ENCODE data around the gene RAD23A.

Gene RAD23A

DNA sequence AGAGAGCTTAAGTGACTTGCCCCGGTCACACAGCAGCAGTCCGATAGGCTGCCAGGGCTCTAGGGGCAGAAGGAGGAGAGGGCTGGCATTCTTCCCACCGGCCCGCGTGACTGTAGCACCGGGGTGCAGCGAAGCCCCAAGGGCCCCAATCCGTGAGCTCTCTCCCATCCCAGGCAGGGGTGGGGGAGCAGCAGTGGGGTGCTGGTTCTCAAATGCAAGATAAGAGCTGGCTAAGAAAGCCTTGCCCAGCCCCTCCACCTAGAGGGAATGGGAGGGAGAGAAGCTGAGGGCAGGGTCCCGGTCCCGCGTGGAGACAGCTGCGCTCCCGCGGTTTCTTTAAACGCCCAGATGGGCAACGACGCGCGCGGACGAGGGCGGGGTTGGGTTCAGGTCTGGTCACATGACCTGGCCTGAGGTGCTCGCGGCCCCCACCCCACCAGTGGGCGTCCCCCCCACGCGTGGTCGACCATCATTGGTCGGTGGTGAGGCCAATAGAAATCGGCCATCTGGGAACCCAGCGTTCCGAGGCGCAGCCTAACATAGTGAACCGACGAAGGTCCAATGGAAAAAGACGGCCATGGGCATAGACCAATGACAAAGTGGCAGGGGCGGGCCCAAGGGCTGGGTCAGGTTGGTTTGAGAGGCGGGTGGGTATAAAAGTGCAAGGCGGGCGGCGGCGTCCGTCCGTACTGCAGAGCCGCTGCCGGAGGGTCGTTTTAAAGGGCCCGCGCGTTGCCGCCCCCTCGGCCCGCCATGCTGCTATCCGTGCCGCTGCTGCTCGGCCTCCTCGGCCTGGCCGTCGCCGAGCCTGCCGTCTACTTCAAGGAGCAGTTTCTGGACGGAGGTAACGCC lies 7.5 kb upstream of the RAD23A start, which contains the start of gene CALR:
CALR (plus strand) TSS at position 683 of the 852 bp plus-strand sequence; CDS start at position 754, 71 bp downstream.
- Histone ChIP-seq H3K4me1 (ENCODE audit: control insufficient read depth in 2 of 2, insufficient read depth in 2 of 2, low read length in 2 of 2) (peaks cover 25 to 27% of the 10 kb centered on the region in 2 donors), H3K9ac (ENCODE audit: low read depth in 1 of 2, low read length in 2 of 2) (peak within 1 kb of the TSS; percentile 95 to 97), H3K36me3 (ENCODE audit: control insufficient read depth in 2 of 2, insufficient read depth in 2 of 2, low read length in 2 of 2) (peaks cover 22 to 31% of the 10 kb centered on the region in 2 donors), H3K27me3 (ENCODE audit: control insufficient read depth in 2 of 2, insufficient read depth in 2 of 2, low read length in 2 of 2) (no peaks in the 10 kb centered on the region), H3K4me3 (ENCODE audit: low read length in 2 of 2) (peak within 1 kb of the TSS; percentile 87 to 98), H3K9me3 (ENCODE audit: control insufficient read depth in 2 of 2, low read length in 2 of 2) (no peaks in the 10 kb centered on the region), H3K27ac (ENCODE audit: low read depth in 2 of 2, low read length in 2 of 2) (peak within 1 kb of the TSS; percentile 91 to 93)

DNA sequence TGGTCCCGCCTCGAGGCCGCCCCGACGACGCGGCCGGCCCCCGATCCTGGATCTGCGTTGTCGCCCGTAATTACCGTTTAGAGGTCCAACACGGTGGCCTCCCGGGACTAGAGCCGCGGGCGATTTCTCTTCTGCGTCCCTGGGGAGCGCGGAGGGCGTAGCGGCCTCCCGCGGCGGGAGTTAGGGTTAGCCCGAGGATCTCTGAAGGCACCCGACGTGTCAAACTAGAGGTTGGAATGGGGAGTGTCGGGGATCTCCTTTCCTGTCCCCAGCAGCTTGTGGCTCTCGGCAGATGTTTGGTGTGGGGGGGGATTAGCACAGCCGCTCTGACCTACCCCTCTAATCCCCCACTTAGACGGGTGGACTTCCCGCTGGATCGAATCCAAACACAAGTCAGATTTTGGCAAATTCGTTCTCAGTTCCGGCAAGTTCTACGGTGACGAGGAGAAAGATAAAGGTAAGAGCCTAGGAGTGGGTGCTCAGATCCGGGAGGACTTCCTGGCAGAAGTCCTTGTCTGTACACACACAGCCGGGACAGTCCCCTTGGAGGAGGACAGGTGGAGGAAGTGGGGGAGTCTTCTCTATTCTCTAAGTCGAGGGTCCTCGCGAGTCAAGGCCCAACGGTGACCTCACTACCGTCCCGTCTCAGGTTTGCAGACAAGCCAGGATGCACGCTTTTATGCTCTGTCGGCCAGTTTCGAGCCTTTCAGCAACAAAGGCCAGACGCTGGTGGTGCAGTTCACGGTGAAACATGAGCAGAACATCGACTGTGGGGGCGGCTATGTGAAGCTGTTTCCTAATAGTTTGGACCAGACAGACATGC lies 6.7 kb upstream of the RAD23A start:
- H3K36me3 ChIP-seq (ENCODE audit: control insufficient read depth in 2 of 2, insufficient read depth in 2 of 2, low read length in 2 of 2), result peaks cover 29 to 38% of the 10 kb centered on the region in 2 donors
- H3K4me1 ChIP-seq (ENCODE audit: control insufficient read depth in 2 of 2, insufficient read depth in 2 of 2, low read length in 2 of 2), result peaks cover 25 to 31% of the 10 kb centered on the region in 2 donors
- peak overlapping the region; percentile 95 to 97 for H3K9ac ChIP-seq (ENCODE audit: low read depth in 1 of 2, low read length in 2 of 2)
- no peaks in the 10 kb centered on the region for H3K27me3 ChIP-seq (ENCODE audit: control insufficient read depth in 2 of 2, insufficient read depth in 2 of 2, low read length in 2 of 2)
- peak overlapping the region; percentile 87 to 98 for H3K4me3 ChIP-seq (ENCODE audit: low read length in 2 of 2)
- H3K27ac ChIP-seq (ENCODE audit: low read depth in 2 of 2, low read length in 2 of 2), result peak overlapping the region; percentile 91 to 93
- no peaks in the 10 kb centered on the region for H3K9me3 ChIP-seq (ENCODE audit: control insufficient read depth in 2 of 2, low read length in 2 of 2)

DNA sequence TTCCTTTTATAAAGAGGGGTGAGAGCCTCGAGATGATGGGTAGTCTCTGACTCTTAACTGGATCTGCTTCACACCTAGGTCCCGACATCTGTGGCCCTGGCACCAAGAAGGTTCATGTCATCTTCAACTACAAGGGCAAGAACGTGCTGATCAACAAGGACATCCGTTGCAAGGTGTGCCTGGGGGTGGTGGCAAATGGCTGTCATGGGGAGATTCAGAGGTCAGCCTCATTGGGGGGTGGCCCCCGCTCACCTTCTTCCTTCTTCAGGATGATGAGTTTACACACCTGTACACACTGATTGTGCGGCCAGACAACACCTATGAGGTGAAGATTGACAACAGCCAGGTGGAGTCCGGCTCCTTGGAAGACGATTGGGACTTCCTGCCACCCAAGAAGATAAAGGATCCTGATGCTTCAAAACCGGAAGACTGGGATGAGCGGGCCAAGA lies 5.7 kb upstream of the RAD23A start:
- H3K9me3 ChIP-seq (ENCODE audit: control insufficient read depth in 2 of 2, low read length in 2 of 2), result no peaks in the 10 kb centered on the region
- peak overlapping the region; percentile 87 to 98 for H3K4me3 ChIP-seq (ENCODE audit: low read length in 2 of 2)
- H3K9ac ChIP-seq (ENCODE audit: low read depth in 1 of 2, low read length in 2 of 2), result peak overlapping the region; percentile 95 to 97
- no peaks in the 10 kb centered on the region for H3K27me3 ChIP-seq (ENCODE audit: control insufficient read depth in 2 of 2, insufficient read depth in 2 of 2, low read length in 2 of 2)
- H3K4me1 ChIP-seq (ENCODE audit: control insufficient read depth in 2 of 2, insufficient read depth in 2 of 2, low read length in 2 of 2), result peaks cover 25 to 31% of the 10 kb centered on the region in 2 donors
- peaks cover 36 to 43% of the 10 kb centered on the region in 2 donors for H3K36me3 ChIP-seq (ENCODE audit: control insufficient read depth in 2 of 2, insufficient read depth in 2 of 2, low read length in 2 of 2)
- no peak overlapping the region for H3K27ac ChIP-seq (ENCODE audit: low read depth in 2 of 2, low read length in 2 of 2)

DNA sequence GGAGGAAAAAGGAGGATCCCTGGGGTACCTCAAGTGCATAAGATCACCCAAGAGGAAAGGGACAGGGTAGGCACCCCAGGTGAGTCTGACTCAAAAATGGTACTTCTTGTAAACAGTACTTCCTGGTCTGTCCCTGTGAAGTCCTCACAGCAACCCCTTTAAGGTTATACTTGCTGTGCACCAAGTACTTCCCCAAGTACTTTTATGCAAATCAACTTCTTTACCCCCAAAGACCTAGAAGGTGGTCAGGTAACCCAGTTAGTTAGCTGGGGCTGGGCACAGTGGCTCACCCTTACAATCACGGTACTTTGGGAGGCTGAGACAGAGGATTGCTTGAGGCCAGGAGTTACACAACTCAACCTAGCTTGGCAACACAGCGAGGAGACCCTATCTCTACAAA lies 4.8 kb upstream of the RAD23A start:
- no peaks in the 10 kb centered on the region for H3K27me3 ChIP-seq (ENCODE audit: control insufficient read depth in 2 of 2, insufficient read depth in 2 of 2, low read length in 2 of 2)
- no peaks in the 10 kb centered on the region for H3K9me3 ChIP-seq (ENCODE audit: control insufficient read depth in 2 of 2, low read length in 2 of 2)
- H3K4me1 ChIP-seq (ENCODE audit: control insufficient read depth in 2 of 2, insufficient read depth in 2 of 2, low read length in 2 of 2), result peaks cover 25 to 31% of the 10 kb centered on the region in 2 donors
- H3K27ac ChIP-seq (ENCODE audit: low read depth in 2 of 2, low read length in 2 of 2), result no peak overlapping the region
- H3K36me3 ChIP-seq (ENCODE audit: control insufficient read depth in 2 of 2, insufficient read depth in 2 of 2, low read length in 2 of 2), result peaks cover 36 to 43% of the 10 kb centered on the region in 2 donors
- H3K9ac ChIP-seq (ENCODE audit: low read depth in 1 of 2, low read length in 2 of 2), result no peak overlapping the region
- H3K4me3 ChIP-seq (ENCODE audit: low read length in 2 of 2), result peak overlapping the region in 1 of 2 donors; percentile 98

DNA sequence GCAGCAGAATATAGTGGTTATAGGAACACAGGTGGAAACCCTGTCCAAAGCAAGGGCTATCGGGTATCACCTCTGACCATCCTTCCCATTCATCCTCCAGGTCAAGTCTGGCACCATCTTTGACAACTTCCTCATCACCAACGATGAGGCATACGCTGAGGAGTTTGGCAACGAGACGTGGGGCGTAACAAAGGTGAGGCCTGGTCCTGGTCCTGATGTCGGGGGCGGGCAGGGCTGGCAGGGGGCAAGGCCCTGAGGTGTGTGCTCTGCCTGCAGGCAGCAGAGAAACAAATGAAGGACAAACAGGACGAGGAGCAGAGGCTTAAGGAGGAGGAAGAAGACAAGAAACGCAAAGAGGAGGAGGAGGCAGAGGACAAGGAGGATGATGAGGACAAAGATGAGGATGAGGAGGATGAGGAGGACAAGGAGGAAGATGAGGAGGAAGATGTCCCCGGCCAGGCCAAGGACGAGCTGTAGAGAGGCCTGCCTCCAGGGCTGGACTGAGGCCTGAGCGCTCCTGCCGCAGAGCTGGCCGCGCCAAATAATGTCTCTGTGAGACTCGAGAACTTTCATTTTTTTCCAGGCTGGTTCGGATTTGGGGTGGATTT lies 2.1 kb upstream of the RAD23A start:
- no peak overlapping the region for H3K9ac ChIP-seq (ENCODE audit: low read depth in 1 of 2, low read length in 2 of 2)
- H3K4me3 ChIP-seq (ENCODE audit: low read length in 2 of 2), result no peak overlapping the region
- no peaks in the 10 kb centered on the region for H3K27me3 ChIP-seq (ENCODE audit: control insufficient read depth in 2 of 2, insufficient read depth in 2 of 2, low read length in 2 of 2)
- H3K27ac ChIP-seq (ENCODE audit: low read depth in 2 of 2, low read length in 2 of 2), result no peak overlapping the region
- no peaks in the 10 kb centered on the region for H3K9me3 ChIP-seq (ENCODE audit: control insufficient read depth in 2 of 2, low read length in 2 of 2)
- peaks cover 24 to 32% of the 10 kb centered on the region in 2 donors for H3K4me1 ChIP-seq (ENCODE audit: control insufficient read depth in 2 of 2, insufficient read depth in 2 of 2, low read length in 2 of 2)
- H3K36me3 ChIP-seq (ENCODE audit: control insufficient read depth in 2 of 2, insufficient read depth in 2 of 2, low read length in 2 of 2), result peaks cover 46 to 54% of the 10 kb centered on the region in 2 donors

DNA sequence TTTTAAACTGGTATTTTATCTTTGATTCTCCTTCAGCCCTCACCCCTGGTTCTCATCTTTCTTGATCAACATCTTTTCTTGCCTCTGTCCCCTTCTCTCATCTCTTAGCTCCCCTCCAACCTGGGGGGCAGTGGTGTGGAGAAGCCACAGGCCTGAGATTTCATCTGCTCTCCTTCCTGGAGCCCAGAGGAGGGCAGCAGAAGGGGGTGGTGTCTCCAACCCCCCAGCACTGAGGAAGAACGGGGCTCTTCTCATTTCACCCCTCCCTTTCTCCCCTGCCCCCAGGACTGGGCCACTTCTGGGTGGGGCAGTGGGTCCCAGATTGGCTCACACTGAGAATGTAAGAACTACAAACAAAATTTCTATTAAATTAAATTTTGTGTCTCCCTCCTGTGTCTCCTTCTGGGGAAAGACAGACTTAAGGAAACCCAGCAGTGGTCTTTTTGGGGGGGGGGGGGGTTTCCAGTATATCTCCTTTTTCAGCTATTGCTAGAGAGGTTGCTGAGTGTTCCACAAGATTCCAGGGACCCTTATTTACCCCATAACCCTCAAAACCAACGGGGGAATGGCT lies 1.5 kb upstream of the RAD23A start:
- Histone ChIP-seq H3K27ac (ENCODE audit: low read depth in 2 of 2, low read length in 2 of 2) (no peak overlapping the region), H3K4me3 (ENCODE audit: low read length in 2 of 2) (no peak overlapping the region), H3K4me1 (ENCODE audit: control insufficient read depth in 2 of 2, insufficient read depth in 2 of 2, low read length in 2 of 2) (peaks cover 22 to 30% of the 10 kb centered on the region in 2 donors)

DNA sequence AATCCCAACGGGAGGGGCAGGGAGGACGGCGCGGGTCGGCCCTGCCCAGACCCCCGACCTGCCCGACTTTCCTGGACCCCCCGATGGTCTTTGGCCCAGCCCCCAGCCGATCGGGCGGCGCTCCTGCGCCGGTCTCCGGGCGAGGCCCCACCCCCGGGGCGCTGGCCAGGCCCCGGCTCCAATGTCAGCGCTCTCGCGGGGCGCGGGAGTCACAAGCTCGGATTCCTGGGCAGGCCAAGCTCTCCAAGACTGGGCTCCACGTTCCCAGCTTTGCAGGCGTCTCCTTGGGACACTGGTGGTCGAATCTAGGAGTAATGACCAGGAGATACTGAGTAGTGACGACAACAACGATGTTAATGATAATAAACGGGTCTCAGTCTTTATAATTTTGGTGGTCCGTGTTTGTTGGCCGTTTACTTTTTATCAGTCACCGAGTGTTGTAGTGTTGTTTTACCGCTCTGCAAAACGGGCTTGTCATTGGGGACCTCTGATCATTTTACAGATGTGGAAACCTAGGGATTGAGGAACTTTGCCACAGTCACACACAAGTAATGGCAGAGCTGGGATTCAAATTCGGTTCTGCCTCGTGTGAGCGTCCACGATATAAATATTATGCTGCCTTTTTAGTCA lies 545 bp downstream of the RAD23A start:
- H3K27ac ChIP-seq (ENCODE audit: low read depth in 2 of 2, low read length in 2 of 2), result peak overlapping the region; percentile 87 to 89
- H3K27me3 ChIP-seq (ENCODE audit: control insufficient read depth in 2 of 2, insufficient read depth in 2 of 2, low read length in 2 of 2), result no peaks in the 10 kb centered on the region
- no peaks in the 10 kb centered on the region for H3K9me3 ChIP-seq (ENCODE audit: control insufficient read depth in 2 of 2, low read length in 2 of 2)
- H3K9ac ChIP-seq (ENCODE audit: low read depth in 1 of 2, low read length in 2 of 2), result peak overlapping the region; percentile 76
- peaks cover 7 to 15% of the 10 kb centered on the region in 2 donors for H3K4me1 ChIP-seq (ENCODE audit: control insufficient read depth in 2 of 2, insufficient read depth in 2 of 2, low read length in 2 of 2)
- peak overlapping the region; percentile 77 to 94 for H3K4me3 ChIP-seq (ENCODE audit: low read length in 2 of 2)
- peaks cover 50 to 62% of the 10 kb centered on the region in 2 donors for H3K36me3 ChIP-seq (ENCODE audit: control insufficient read depth in 2 of 2, insufficient read depth in 2 of 2, low read length in 2 of 2)

More for the DNA sequence above, 1.5 kb upstream of the RAD23A start:
- Histone ChIP-seq H3K36me3 (ENCODE audit: control insufficient read depth in 2 of 2, insufficient read depth in 2 of 2, low read length in 2 of 2) (peaks cover 52 to 60% of the 10 kb centered on the region in 2 donors), H3K9ac (ENCODE audit: low read depth in 1 of 2, low read length in 2 of 2) (no peak overlapping the region), H3K27me3 (ENCODE audit: control insufficient read depth in 2 of 2, insufficient read depth in 2 of 2, low read length in 2 of 2) (no peaks in the 10 kb centered on the region), H3K9me3 (ENCODE audit: control insufficient read depth in 2 of 2, low read length in 2 of 2) (no peaks in the 10 kb centered on the region)

DNA sequence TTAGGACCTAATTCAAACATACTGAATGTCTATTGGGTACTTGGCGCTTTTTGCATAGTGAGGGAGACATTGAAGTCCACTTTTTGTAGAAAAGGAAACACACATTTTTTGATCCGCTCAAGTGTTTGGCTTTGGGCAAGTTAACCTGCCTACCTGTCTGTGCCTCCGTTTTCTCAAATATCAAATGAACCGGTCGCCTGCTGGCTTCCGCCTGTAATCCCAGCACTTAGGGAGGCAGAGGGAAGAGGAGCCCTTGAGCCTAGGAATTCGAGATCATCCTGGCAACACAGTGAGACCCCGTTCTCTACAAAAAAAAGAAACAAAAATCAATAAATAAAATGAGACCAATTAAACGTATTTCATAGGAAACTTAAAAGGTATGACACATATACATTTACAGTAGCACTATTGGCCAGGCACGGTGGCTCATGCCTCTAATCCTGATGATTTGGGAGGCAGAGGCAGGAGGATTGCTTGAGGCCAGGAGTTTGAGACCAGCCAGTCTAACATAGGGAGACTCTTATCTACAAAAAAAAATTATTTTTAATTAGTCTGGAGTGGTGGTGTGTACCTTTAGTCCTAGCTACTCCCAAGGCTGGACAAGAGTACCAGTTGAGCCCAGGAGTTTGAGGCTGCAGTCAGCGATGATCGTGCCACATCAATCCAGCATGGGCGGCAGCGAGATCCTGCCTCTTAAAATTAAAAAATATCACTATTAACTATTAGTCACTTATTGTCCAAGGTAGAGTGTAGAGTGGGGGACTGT lies 1.3 kb downstream of the RAD23A start:
- H3K9me3 ChIP-seq (ENCODE audit: control insufficient read depth in 2 of 2, low read length in 2 of 2), result no peaks in the 10 kb centered on the region
- peak overlapping the region in 1 of 2 donors; percentile 87 for H3K27ac ChIP-seq (ENCODE audit: low read depth in 2 of 2, low read length in 2 of 2)
- H3K36me3 ChIP-seq (ENCODE audit: control insufficient read depth in 2 of 2, insufficient read depth in 2 of 2, low read length in 2 of 2), result peaks cover 46 to 63% of the 10 kb centered on the region in 2 donors
- H3K4me3 ChIP-seq (ENCODE audit: low read length in 2 of 2), result peak overlapping the region; percentile 77 to 94
- peak overlapping the region; percentile 76 for H3K9ac ChIP-seq (ENCODE audit: low read depth in 1 of 2, low read length in 2 of 2)
- peaks cover 7 to 15% of the 10 kb centered on the region in 2 donors for H3K4me1 ChIP-seq (ENCODE audit: control insufficient read depth in 2 of 2, insufficient read depth in 2 of 2, low read length in 2 of 2)
- no peaks in the 10 kb centered on the region for H3K27me3 ChIP-seq (ENCODE audit: control insufficient read depth in 2 of 2, insufficient read depth in 2 of 2, low read length in 2 of 2)
